ENCODE measurements around the gene APOBEC3B. TPM values are rescaled to one million over a fixed set of nuclear protein-coding genes. Genes with fewer than 3 reads are reported as not detected.

Gene APOBEC3B
- total RNA-seq: 10 to 100 TPM; 32.8 to 82.6 TPM

GRCh38 chr22:38981992-38982927 is at the start of gene APOBEC3B:
APOBEC3B (plus strand) TSS chr22:38982347; CDS start chr22:38982454, 107 bp downstream.
- H3K27ac Mint-ChIP-seq: peak within 1 kb of the TSS; percentile 97
- H3K4me1 Mint-ChIP-seq: peaks cover 54% of the 10 kb centered on the region
- H3K36me3 Mint-ChIP-seq: peaks cover 29% of the 10 kb centered on the region
- ATAC-seq (peak; percentile 84), DNase-seq (peak; percentile 92)
- peak within 1 kb of the TSS; percentile 76 for H3K4me3 Mint-ChIP-seq
- H3K27me3 Mint-ChIP-seq: no peaks in the 10 kb centered on the region
- H3K9me3 Mint-ChIP-seq (ENCODE audit: low read depth): no peaks in the 10 kb centered on the region
- CTCF ChIA-PET: interaction anchor here (1.0 to 5.1 kb wide), 6 partner anchors 10 to 112 kb away, joined by 3 to 47 read pairs (median 15); partner anchors contain the start of gene CBX6

- Mint-ChIP-seq H3K27me3 (peaks cover 25% of the 10 kb centered on the region), H3K27ac (no peak overlapping the region), H3K36me3 (no peaks in the 10 kb centered on the region), H3K4me1 (no peaks in the 10 kb centered on the region), H3K9me3 (ENCODE audit: low read depth) (no peaks in the 10 kb centered on the region), H3K4me3 (no peak overlapping the region)
- CTCF ChIA-PET: no interaction called here
- ATAC-seq (no peak), DNase-seq (no peak)
Measured at GRCh38 chr22:38935023-38935422, 47.1 kb upstream of the APOBEC3B start.

- ATAC-seq (no peak), DNase-seq (peak; percentile 14)
- no peaks in the 10 kb centered on the region for H3K9me3 Mint-ChIP-seq (ENCODE audit: low read depth)
- no peaks in the 10 kb centered on the region for H3K36me3 Mint-ChIP-seq
- H3K4me3 Mint-ChIP-seq: no peak overlapping the region
- peaks cover 27% of the 10 kb centered on the region for H3K27me3 Mint-ChIP-seq
- H3K4me1 Mint-ChIP-seq: peaks cover under 1% of the 10 kb centered on the region
- no peak overlapping the region for H3K27ac Mint-ChIP-seq
- CTCF ChIA-PET: no interaction called here
Measured at GRCh38 chr22:38935616-38936015, 46.5 kb upstream of the APOBEC3B start.

- Mint-ChIP-seq H3K9me3 (ENCODE audit: low read depth) (no peaks in the 10 kb centered on the region), H3K4me1 (peaks cover 10% of the 10 kb centered on the region), H3K4me3 (no peak overlapping the region), H3K36me3 (no peaks in the 10 kb centered on the region), H3K27me3 (peaks cover 27% of the 10 kb centered on the region), H3K27ac (no peak overlapping the region)
- CTCF ChIA-PET: no interaction called here
- ATAC-seq (no peak), DNase-seq (no peak)
Measured at GRCh38 chr22:38936562-38936961, 45.6 kb upstream of the APOBEC3B start.

- Mint-ChIP-seq H3K4me3 (no peak overlapping the region), H3K9me3 (ENCODE audit: low read depth) (no peaks in the 10 kb centered on the region), H3K27me3 (peaks cover 27% of the 10 kb centered on the region), H3K4me1 (peaks cover 14% of the 10 kb centered on the region), H3K27ac (no peak overlapping the region), H3K36me3 (no peaks in the 10 kb centered on the region)
- CTCF ChIA-PET: no interaction called here
- ATAC-seq (no peak), DNase-seq (no peak)
Measured at GRCh38 chr22:38937036-38937435, 45.1 kb upstream of the APOBEC3B start.

- no peak for ATAC-seq
- no peaks in the 10 kb centered on the region for H3K9me3 Mint-ChIP-seq (ENCODE audit: low read depth)
- H3K27me3 Mint-ChIP-seq: peaks cover 22% of the 10 kb centered on the region
- peaks cover 18% of the 10 kb centered on the region for H3K4me1 Mint-ChIP-seq
- DNase-seq: no peak
- H3K27ac Mint-ChIP-seq: no peak overlapping the region
- H3K4me3 Mint-ChIP-seq: no peak overlapping the region
- CTCF ChIA-PET: no interaction called here
- no peaks in the 10 kb centered on the region for H3K36me3 Mint-ChIP-seq
Measured at GRCh38 chr22:38937541-38937940, 44.6 kb upstream of the APOBEC3B start.

GRCh38 chr22:38938221-38938620 is 43.9 kb upstream of the APOBEC3B start:
- Mint-ChIP-seq H3K27ac (no peak overlapping the region), H3K4me1 (peaks cover 25% of the 10 kb centered on the region), H3K9me3 (ENCODE audit: low read depth) (no peaks in the 10 kb centered on the region), H3K4me3 (no peak overlapping the region), H3K36me3 (no peaks in the 10 kb centered on the region), H3K27me3 (peaks cover 16% of the 10 kb centered on the region)
- ATAC-seq (no peak), DNase-seq (no peak)
- CTCF ChIA-PET: interaction anchor here (1.4 to 2.2 kb wide), 3 partner anchors 14 to 68 kb away, joined by 3 to 13 read pairs (median 3); no protein-coding TSS in a partner anchor

- Mint-ChIP-seq H3K27ac (no peak overlapping the region), H3K27me3 (peaks cover 14% of the 10 kb centered on the region), H3K9me3 (ENCODE audit: low read depth) (no peaks in the 10 kb centered on the region), H3K4me1 (peaks cover 31% of the 10 kb centered on the region), H3K4me3 (no peak overlapping the region), H3K36me3 (no peaks in the 10 kb centered on the region)
- DNase-seq (no peak), ATAC-seq (no peak)
- CTCF ChIA-PET: interaction anchor here (1.1 to 2.2 kb wide), 4 partner anchors 15 to 69 kb away, joined by 3 to 13 read pairs (median 3); no protein-coding TSS in a partner anchor
Measured at GRCh38 chr22:38938925-38939324, 43.2 kb upstream of the APOBEC3B start.

- ATAC-seq: peak; percentile 9
- CTCF ChIA-PET: interaction anchor here (0.8 to 4.3 kb wide), 9 partner anchors 13 to 1069 kb away, joined by 3 to 32 read pairs (median 7); partner anchors contain the start of genes APOBEC3A and APOBEC3B
- Mint-ChIP-seq H3K27me3 (peaks cover 20% of the 10 kb centered on the region), H3K9me3 (ENCODE audit: low read depth) (no peaks in the 10 kb centered on the region), H3K4me1 (peaks cover 35% of the 10 kb centered on the region), H3K4me3 (peak overlapping the region; percentile 68), H3K27ac (peak overlapping the region; percentile 79), H3K36me3 (no peaks in the 10 kb centered on the region)
- DNase-seq: no peak
Measured at GRCh38 chr22:38940811-38941384, 41.2 kb upstream of the APOBEC3B start.

- Mint-ChIP-seq H3K27ac (peak overlapping the region; percentile 79), H3K4me1 (peaks cover 36% of the 10 kb centered on the region), H3K36me3 (no peaks in the 10 kb centered on the region), H3K4me3 (peak overlapping the region; percentile 68), H3K27me3 (peaks cover 24% of the 10 kb centered on the region), H3K9me3 (ENCODE audit: low read depth) (no peaks in the 10 kb centered on the region)
- DNase-seq: peak; percentile 73
- CTCF ChIA-PET: interaction anchor here (0.8 to 4.3 kb wide), 9 partner anchors 12 to 1068 kb away, joined by 3 to 32 read pairs (median 7); partner anchors contain the start of genes APOBEC3A and APOBEC3B
- ATAC-seq: peak; percentile 79
Measured at GRCh38 chr22:38941488-38941987, 40.6 kb upstream of the APOBEC3B start.

GRCh38 chr22:38942702-38943101 is 39.4 kb upstream of the APOBEC3B start:
- H3K36me3 Mint-ChIP-seq: no peaks in the 10 kb centered on the region
- H3K4me1 Mint-ChIP-seq: peaks cover 36% of the 10 kb centered on the region
- CTCF ChIA-PET: interaction anchor here (0.9 to 4.3 kb wide), 7 partner anchors 9 to 374 kb away, joined by 3 to 32 read pairs (median 3); no protein-coding TSS in a partner anchor
- peaks cover 32% of the 10 kb centered on the region for H3K27me3 Mint-ChIP-seq
- no peaks in the 10 kb centered on the region for H3K9me3 Mint-ChIP-seq (ENCODE audit: low read depth)
- DNase-seq (no peak), ATAC-seq (no peak)
- no peak overlapping the region for H3K27ac Mint-ChIP-seq
- H3K4me3 Mint-ChIP-seq: no peak overlapping the region

GRCh38 chr22:38943201-38943600 is 38.9 kb upstream of the APOBEC3B start:
- Mint-ChIP-seq H3K4me1 (peaks cover 36% of the 10 kb centered on the region), H3K4me3 (no peak overlapping the region), H3K27me3 (peaks cover 36% of the 10 kb centered on the region), H3K9me3 (ENCODE audit: low read depth) (no peaks in the 10 kb centered on the region), H3K36me3 (no peaks in the 10 kb centered on the region), H3K27ac (no peak overlapping the region)
- DNase-seq (no peak), ATAC-seq (no peak)
- CTCF ChIA-PET: interaction anchor here (1.0 to 4.3 kb wide), 6 partner anchors 8 to 74 kb away, joined by 3 to 32 read pairs (median 4); no protein-coding TSS in a partner anchor

GRCh38 chr22:38943882-38944281 is 38.3 kb upstream of the APOBEC3B start:
- H3K27ac Mint-ChIP-seq: peak overlapping the region; percentile 22
- H3K4me3 Mint-ChIP-seq: no peak overlapping the region
- ATAC-seq: no peak
- peaks cover 34% of the 10 kb centered on the region for H3K27me3 Mint-ChIP-seq
- DNase-seq: no peak
- CTCF ChIA-PET: interaction anchor here (4.3 kb wide), 1 partner anchor 74 kb away, joined by 32 read pairs; no protein-coding TSS in a partner anchor
- H3K36me3 Mint-ChIP-seq: no peaks in the 10 kb centered on the region
- peaks cover 36% of the 10 kb centered on the region for H3K4me1 Mint-ChIP-seq
- H3K9me3 Mint-ChIP-seq (ENCODE audit: low read depth): no peaks in the 10 kb centered on the region

Data from activated CD8-positive, alpha-beta memory T cell treated with anti-CD3 and anti-CD28 coated beads, Interleukin-2, amount 10 ng/mL, durations not matched to agents 7 days and 5 days (primary cell).